Measurements from ENCODE around the gene PDK2.

Gene PDK2

GRCh38 chr17:50106393-50107131 is 11.4 kb downstream of the PDK2 start:
- no peak for TF ChIP-seq POLR2A (IDR thresholded peaks at IDR 0.05; ENCODE audit: low read depth, low read length)
- DNase-seq (ENCODE audit: insufficient read length, low spot score) (no peak), FAIRE-seq (no peak)

DNA sequence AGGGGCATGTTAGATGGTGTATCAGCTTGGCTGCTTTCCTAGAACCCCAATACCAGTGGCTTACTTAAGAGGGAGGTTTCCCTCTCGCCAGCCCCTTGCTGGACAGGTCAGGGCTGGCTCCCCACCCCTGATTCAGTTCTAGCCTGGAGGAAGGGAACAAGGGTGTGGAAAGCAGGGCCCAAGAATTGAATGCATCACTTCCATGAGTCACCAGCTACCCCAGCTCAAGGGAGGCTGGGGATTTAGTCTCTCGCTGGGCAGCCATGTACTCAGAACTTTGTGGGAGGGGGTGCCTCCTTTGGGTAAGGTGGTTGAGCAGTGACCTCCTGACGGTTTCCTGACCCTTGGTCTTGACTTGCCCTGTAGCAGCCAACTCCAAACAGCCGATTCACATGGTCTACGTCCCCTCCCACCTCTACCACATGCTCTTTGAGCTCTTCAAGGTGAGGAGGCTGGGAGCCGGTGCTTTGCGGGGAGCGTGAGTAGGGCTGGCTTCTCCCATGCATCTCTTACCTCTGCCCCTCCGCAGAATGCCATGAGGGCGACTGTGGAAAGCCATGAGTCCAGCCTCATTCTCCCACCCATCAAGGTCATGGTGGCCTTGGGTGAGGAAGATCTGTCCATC is 12.8 kb downstream of the PDK2 start:
- FAIRE-seq, result peak; percentile 72
- DNase-seq (ENCODE audit: insufficient read length, low spot score), result peak; percentile 97
- TF ChIP-seq POLR2A (IDR thresholded peaks at IDR 0.05; ENCODE audit: low read depth, low read length), result no peak

GRCh38 chr17:50108556-50108955 is 13.4 kb downstream of the PDK2 start:
- no peak for FAIRE-seq
- TF ChIP-seq POLR2A (IDR thresholded peaks at IDR 0.05; ENCODE audit: low read depth, low read length), result no peak

GRCh38 chr17:50109207-50109606 is 14.1 kb downstream of the PDK2 start:
- no peak for FAIRE-seq
- DNase-seq (ENCODE audit: insufficient read length, low spot score), result no peak

More at GRCh38 chr17:50108556-50108955, 13.4 kb downstream of the PDK2 start:
- no peak for DNase-seq (ENCODE audit: insufficient read length, low spot score)

GRCh38 chr17:50109785-50110184 is 14.6 kb downstream of the PDK2 start:
- no peak for TF ChIP-seq POLR2A (IDR thresholded peaks at IDR 0.05; ENCODE audit: low read depth, low read length)
- DNase-seq (ENCODE audit: insufficient read length, low spot score), result no peak
- no peak for FAIRE-seq

More at GRCh38 chr17:50109207-50109606, 14.1 kb downstream of the PDK2 start:
- no peak for TF ChIP-seq POLR2A (IDR thresholded peaks at IDR 0.05; ENCODE audit: low read depth, low read length)

DNA sequence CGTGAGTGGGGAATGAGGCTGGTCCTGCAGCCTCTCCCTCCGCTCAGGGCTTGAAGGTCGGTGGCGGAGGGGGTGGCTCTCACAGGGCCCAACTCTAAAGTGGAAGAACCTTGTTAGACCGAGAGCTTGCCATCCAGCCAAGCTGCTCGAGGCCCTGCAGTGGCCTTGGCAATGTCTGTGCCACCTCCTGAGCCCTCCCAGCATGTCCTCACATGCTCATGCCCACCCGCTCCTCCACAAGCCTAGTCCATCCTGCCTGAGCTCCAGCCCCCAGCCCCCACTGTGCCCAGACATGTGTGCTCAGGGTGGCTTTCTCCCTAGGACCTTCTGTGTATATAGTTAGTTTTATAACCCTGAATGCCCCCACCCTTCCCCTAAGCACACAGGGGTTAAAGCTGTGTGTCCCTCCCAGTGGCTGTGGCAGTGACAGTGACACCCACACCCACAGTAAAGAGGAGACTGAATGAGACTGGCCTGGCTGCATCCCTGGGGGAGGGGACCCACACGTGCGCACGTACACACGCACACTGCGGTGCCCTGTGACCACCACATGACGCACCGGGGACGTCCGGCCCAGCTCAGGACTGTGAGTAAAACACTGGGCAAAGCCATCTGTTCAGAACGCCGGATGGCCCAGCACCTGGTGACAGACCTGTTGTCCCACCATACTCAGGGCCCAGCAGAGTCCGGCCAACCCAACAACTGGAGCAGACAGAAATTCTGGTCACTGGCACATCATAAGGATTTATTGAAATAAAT is 15.6 kb downstream of the PDK2 start:
- FAIRE-seq, result no peak
- TF ChIP-seq POLR2A (IDR thresholded peaks at IDR 0.05; ENCODE audit: low read depth, low read length), result no peak
- no peak for DNase-seq (ENCODE audit: insufficient read length, low spot score)

DNA sequence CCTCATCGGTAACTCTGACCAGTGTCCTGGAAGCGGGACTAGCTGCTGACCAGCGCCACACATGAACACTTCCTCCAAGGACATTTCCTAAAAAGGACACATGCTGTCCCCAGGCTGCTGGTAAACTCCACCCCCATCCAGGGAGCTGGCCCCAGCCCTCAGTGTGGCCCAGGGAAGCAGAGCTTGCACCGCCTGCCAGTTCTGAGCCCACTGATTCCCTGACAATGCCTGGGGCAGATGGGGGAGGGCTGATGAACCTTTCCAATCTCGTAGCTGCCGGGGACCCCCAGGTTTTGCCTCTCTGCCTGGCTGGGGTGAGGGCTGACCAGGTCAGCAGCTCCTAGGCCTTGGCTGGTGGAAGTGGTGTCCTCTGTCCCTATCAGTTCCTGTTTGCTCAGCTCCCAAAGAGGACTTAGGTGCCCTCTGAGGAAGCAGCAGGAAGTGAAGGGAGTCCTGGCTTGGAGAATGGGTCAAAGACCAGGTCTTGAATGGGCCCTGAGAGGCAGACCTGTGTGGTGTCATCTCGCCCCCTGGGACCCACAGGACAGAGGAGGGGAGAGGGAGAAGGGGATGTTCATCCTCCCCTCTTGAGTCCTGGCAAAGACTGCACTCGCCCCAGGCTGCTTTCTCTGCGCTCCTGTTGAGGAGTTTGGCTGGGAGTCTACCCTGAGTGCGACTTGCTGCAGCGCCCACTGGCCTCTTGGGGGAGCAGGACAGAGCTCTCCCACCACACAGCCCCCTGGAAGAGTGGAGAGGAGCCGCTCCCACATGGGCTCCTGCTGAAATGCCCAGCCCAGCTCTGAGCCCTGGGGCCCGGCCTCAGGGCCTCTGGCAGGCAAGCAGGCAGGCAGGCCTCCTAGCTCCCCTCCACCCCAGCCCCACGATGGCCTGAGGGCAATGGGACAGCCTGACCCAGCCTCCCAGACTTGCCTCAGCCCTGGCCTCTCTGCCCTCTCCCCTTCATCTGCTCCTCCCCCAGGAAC is 16.8 kb downstream of the PDK2 start:
- FAIRE-seq (no peak), DNase-seq (ENCODE audit: insufficient read length, low spot score) (no peak)
- TF ChIP-seq POLR2A (IDR thresholded peaks at IDR 0.05; ENCODE audit: low read depth, low read length), result no peak

- no peak for FAIRE-seq
- no peak for TF ChIP-seq POLR2A (IDR thresholded peaks at IDR 0.05; ENCODE audit: low read depth, low read length)
- DNase-seq (ENCODE audit: insufficient read length, low spot score), result no peak
Observed at GRCh38 chr17:50112694-50113093, 17.5 kb downstream of the PDK2 start.

DNA sequence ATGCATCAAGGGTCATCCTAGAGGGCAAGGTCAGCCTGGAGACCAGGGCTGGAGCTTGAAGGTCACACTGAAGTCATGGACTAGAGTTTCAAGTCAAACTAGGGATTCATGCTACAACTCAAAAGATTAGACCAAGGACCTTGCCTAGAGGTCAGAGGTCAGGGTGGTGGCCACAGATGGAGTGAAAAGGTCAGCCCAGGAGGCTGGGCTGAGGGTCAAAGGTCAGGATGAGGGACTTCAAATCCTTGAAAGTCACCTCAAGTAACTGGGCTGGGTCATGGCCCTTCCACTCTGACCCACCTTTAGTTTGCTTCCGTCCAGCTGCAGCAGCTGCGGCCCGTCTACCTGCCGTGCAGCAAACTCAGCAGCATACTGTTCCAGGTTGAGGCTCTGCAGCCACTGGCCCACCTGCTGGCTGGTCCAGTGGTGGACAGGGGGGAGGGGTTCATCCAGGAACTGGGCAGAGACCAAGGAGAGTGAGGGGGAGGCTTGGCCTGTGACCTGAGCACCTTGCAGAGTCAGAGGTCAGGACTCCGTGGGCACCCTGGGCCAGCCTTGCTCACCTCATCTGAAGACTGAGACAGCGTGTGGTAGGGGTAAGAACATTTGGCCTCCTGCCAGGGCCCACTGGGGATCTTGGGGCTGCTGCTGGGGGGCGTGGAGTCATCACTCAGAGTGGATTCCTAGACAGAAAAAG is 18.6 kb downstream of the PDK2 start:
- DNase-seq (ENCODE audit: insufficient read length, low spot score) (no peak), FAIRE-seq (no peak)
- no peak for TF ChIP-seq POLR2A (IDR thresholded peaks at IDR 0.05; ENCODE audit: low read depth, low read length)

GRCh38 chr17:50114401-50114800 is 19.2 kb downstream of the PDK2 start:
- no peak for FAIRE-seq
- no peak for DNase-seq (ENCODE audit: insufficient read length, low spot score)
- no peak for TF ChIP-seq POLR2A (IDR thresholded peaks at IDR 0.05; ENCODE audit: low read depth, low read length)

GRCh38 chr17:50114849-50115357 is 19.8 kb downstream of the PDK2 start:
- FAIRE-seq, result peak; percentile 66
- TF ChIP-seq POLR2A (IDR thresholded peaks at IDR 0.05; ENCODE audit: low read depth, low read length), result no peak
- DNase-seq (ENCODE audit: insufficient read length, low spot score), result peak; percentile 82

- FAIRE-seq (no peak), DNase-seq (ENCODE audit: insufficient read length, low spot score) (no peak)
- TF ChIP-seq POLR2A (IDR thresholded peaks at IDR 0.05; ENCODE audit: low read depth, low read length), result no peak
Observed at GRCh38 chr17:50115756-50116155, 20.6 kb downstream of the PDK2 start.
